Peyer's patch (tissue), 4 donors: ENCODE measurements around the gene FNDC3B. TPM values are rescaled to one million over a fixed set of nuclear protein-coding genes. Genes with fewer than 3 reads are reported as not detected.

Source experiments
- DNase-seq, 3 donors: peaks; one replicate each; pipeline ENCODE4 v3.0.0-alpha.2; 2017 to 2019
- H3K27ac ChIP-seq, 4 donors: fragments of 200-600 bp; sonication (generic); one replicate each; pipeline ENCODE4 v1.5.1; 2016 to 2019
- H3K27me3 ChIP-seq, 2 donors: fragments of 200-600 bp; sonication (generic); one replicate each; pipeline ENCODE4 v1.5.1; 2019
- H3K36me3 ChIP-seq, 3 donors: fragments of 200-600 bp; sonication (generic); one replicate each; pipeline ENCODE4 v1.5.1; 2016 to 2019
- H3K4me1 ChIP-seq, 4 donors: fragments of 200-600 bp; sonication (generic); one replicate each; pipeline ENCODE4 v1.5.1; 2016 to 2019
- H3K4me3 ChIP-seq, 4 donors: fragments of 200-600 bp; sonication (generic); 1 replicate in 3 of 4; 2 replicates in 1 of 4; pipeline ENCODE4 v1.5.1; 2016 to 2019; ENCODE audit warnings: mild to moderate bottlenecking in 1 of 4
- H3K9me3 ChIP-seq, 4 donors: fragments of 200-600 bp; sonication (generic); one replicate each; pipeline ENCODE4 v1.5.1; 2016 to 2019; ENCODE audit warnings: mild to moderate bottlenecking in 1 of 4
- CTCF ChIP-seq, 6 experiments: fragments of 450-650 bp in 4 of 6; fragments of 200-600 bp in 2 of 6; sonication (generic) in 1 of 6; IDR thresholded peaks; one replicate each; pipeline ENCODE4 v1.5.1; 2017 to 2019; ENCODE audit warnings: antibody characterized with exemption in 6 of 6, mild to moderate bottlenecking in 3 of 6, moderate library complexity in 1 of 6
- POLR2A ChIP-seq, 2 donors: fragments of 450-650 bp; IDR thresholded peaks; one replicate each; pipeline ENCODE4 v1.5.1; 2017; ENCODE audit warnings: antibody characterized with exemption in 2 of 2, mild to moderate bottlenecking in 2 of 2, moderate library complexity in 2 of 2
- total RNA-seq, 4 donors: library from RNA; depleted of rRNA; stranded (reverse); fragments of >200 nt; gene quantifications; one replicate each; pipeline ENCODE4 v1.1.0, GENCODE V29; 2016

FNDC3B gene
- total RNA-seq, 4 donors from 2014 or later: 28.7 to 74.3 (median 54.6) TPM

GRCh38 chr3:172323894-172324610 is 284.7 kb downstream of the FNDC3B start:
- Histone ChIP-seq H3K9me3 (no peaks in the 10 kb centered on the region), H3K27me3 (no peaks in the 10 kb centered on the region), H3K36me3 (peaks cover 0 to 14% (median 0%) of the 10 kb centered on the region in 3 donors), H3K4me1 (peaks cover 0 to 4% (median 0%) of the 10 kb centered on the region in 4 donors), H3K4me3 (no peak overlapping the region), H3K27ac (peak overlapping the region in 1 of 4 donors; percentile 10)
- TF ChIP-seq POLR2A (IDR thresholded peaks at IDR 0.05): no peak
- TF ChIP-seq CTCF (IDR thresholded peaks at IDR 0.05): no peak
- no peak for DNase-seq

- TF ChIP-seq CTCF (IDR thresholded peaks at IDR 0.05) (no peak), POLR2A (IDR thresholded peaks at IDR 0.05) (no peak)
- Histone ChIP-seq H3K4me1 (no peaks in the 10 kb centered on the region), H3K27me3 (no peaks in the 10 kb centered on the region), H3K27ac (peak overlapping the region in 2 of 4 donors; percentile 10 to 48), H3K9me3 (no peaks in the 10 kb centered on the region), H3K36me3 (peaks cover 0 to 21% (median 0%) of the 10 kb centered on the region in 3 donors), H3K4me3 (no peak overlapping the region)
- no peak for DNase-seq
Measured at GRCh38 chr3:172324611-172325203, 285.3 kb downstream of the FNDC3B start.

GRCh38 chr3:172325461-172325860 is 286.1 kb downstream of the FNDC3B start:
- Histone ChIP-seq H3K4me1 (no peaks in the 10 kb centered on the region), H3K4me3 (no peak overlapping the region), H3K27ac (no peak overlapping the region), H3K9me3 (no peaks in the 10 kb centered on the region), H3K27me3 (no peaks in the 10 kb centered on the region), H3K36me3 (peaks cover 0 to 28% (median 0%) of the 10 kb centered on the region in 3 donors)
- no peak for DNase-seq
- TF ChIP-seq POLR2A (IDR thresholded peaks at IDR 0.05): no peak
- no peak for TF ChIP-seq CTCF (IDR thresholded peaks at IDR 0.05)

- no peak for TF ChIP-seq CTCF (IDR thresholded peaks at IDR 0.05)
- TF ChIP-seq POLR2A (IDR thresholded peaks at IDR 0.05): no peak
- Histone ChIP-seq H3K27ac (no peak overlapping the region), H3K9me3 (no peaks in the 10 kb centered on the region), H3K4me3 (no peak overlapping the region), H3K36me3 (peaks cover 0 to 40% (median 0%) of the 10 kb centered on the region in 3 donors), H3K4me1 (no peaks in the 10 kb centered on the region), H3K27me3 (no peaks in the 10 kb centered on the region)
- no peak for DNase-seq
Measured at GRCh38 chr3:172326993-172327392, 287.6 kb downstream of the FNDC3B start.

GRCh38 chr3:172328282-172328681 is 288.9 kb downstream of the FNDC3B start:
- no peaks in the 10 kb centered on the region for H3K9me3 ChIP-seq
- H3K27me3 ChIP-seq: no peaks in the 10 kb centered on the region
- H3K4me1 ChIP-seq: no peaks in the 10 kb centered on the region
- no peak for TF ChIP-seq CTCF (IDR thresholded peaks at IDR 0.05)
- TF ChIP-seq POLR2A (IDR thresholded peaks at IDR 0.05): no peak
- peaks cover 0 to 43% (median 0%) of the 10 kb centered on the region in 3 donors for H3K36me3 ChIP-seq
- H3K27ac ChIP-seq: no peak overlapping the region
- no peak overlapping the region for H3K4me3 ChIP-seq
- no peak for DNase-seq
